Activated T-cell treated with anti-CD3 and anti-CD28 coated beads for 1 hour (primary cell): ENCODE results near the gene MEIS3.

ENCODE experiments used
- DNase-seq: peaks from one replicate; pipeline ENCODE4 v3.0.0-alpha.2; 2020; ENCODE audit warnings: low read depth

MEIS3 gene

DNA sequence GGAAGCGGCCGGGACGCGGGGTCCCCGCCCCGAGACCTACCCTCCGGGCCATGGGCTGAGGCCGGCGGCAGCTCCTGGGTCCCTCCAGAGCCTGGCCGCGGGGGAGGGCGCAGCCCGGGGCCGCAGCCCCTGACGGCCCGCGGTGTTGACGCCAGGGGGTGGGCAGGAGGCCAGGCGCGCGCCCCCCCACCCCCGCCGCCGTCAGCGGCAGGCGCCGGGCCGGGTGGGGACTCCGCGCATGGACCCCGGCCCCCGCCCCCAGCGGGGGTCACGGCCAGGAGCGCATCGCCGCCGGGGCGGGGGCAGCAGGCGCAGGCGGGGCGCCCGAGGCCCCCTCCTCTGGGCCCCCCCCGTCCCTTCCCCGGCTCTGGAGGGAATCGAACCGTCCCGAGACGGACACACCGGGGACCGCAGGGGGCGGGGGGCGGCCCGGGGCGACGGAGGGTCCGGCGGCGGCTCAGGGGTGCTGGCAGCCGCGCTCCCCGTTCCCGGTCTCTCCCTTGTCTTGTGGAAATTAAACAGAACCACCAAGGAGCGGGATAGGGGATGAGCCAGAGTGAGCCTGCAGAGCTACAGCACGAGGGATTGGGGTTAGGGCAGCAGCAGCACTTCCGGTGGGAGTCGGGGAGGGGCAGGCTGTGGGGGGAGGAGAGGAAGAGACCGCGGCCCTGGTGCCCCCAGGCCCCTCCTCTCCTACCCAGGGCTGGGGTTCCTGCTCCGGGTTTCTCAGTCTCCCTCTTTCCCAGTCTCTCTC is at the start of gene MEIS3:
MEIS3 (minus strand) TSS at position 498 of the 754 bp plus-strand sequence; CDS start at position 52, 446 bp downstream.
- DNase-seq, result no peak

- no peak for DNase-seq
These were observed 48.6 kb upstream of the MEIS3 start for GRCh38 chr19:47467914-47468313.

GRCh38 chr19:47465957-47466356 is 46.6 kb upstream of the MEIS3 start:
- DNase-seq, result no peak

DNA sequence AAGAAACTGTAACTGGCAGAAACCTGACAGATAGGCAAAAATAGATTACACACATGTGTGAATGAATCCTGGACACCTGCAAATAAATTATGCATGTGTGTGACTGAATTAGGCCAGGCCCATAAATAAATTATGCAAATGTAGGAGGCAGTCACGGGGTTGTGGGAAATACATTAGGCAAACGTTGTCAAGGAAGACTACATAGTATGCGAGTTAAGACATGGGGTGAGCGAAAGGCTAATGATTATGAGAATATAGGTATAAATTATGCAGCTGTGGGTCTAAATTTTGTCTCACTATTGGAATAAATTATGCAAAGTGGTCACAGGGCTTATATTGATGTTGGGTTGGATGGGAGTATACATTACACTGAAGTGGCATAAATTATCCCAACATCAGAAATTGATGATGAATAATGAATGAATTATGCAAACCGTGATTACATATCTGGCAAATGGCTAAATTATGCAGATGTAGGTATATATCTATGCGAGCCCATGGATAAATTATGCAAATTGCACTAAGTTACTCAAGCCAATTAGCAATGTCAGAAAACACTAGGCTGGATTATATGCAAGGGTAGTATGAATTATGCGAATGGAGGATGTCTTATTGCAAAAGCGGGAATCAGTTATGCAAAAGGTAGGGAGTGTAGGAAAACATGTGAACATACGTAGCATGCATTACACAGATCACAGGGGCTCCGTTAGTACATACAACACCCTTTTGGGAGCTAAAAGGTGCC is 45.5 kb upstream of the MEIS3 start:
- DNase-seq, result no peak

DNA sequence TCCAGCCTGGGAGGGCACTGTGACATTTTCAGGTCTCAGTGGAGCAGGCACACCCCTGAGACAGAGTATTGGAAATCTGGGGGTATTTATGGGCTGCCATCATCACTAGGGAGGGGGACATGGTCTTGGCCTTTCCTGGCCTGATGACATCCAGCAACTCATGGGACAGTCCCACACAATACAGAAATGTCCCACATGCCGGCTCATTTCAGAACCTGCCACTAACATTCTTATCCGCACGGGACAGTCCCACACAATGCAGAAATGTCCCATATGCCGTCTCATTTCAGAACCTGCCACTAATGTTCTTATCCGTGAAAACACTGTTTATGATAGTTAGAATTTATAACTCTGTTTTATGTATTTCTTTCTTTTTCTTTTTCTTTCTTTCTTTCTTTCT is 42.5 kb upstream of the MEIS3 start:
- no peak for DNase-seq

DNA sequence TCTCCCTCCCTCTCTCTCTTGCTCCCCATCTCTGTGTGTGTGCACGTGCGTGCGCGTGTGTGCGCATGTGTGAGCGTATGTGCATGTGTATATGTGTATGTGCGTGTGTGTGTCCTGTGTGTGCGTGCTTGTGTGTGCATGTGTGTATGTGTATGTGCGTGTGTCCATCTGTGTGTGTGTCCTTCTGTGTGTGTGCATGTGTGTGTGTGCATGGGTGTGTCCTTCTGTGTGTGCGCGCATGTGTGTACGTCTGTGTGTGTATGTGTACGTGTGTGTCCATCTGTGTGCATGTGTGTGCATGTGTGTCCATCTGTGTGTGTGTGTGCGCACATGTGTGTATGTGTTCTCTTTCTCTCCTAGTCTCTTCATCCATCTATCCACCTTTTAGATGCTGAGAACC is 40.1 kb upstream of the MEIS3 start:
- no peak for DNase-seq

- DNase-seq, result no peak
These were observed 39.3 kb upstream of the MEIS3 start for GRCh38 chr19:47458672-47459071.

DNA sequence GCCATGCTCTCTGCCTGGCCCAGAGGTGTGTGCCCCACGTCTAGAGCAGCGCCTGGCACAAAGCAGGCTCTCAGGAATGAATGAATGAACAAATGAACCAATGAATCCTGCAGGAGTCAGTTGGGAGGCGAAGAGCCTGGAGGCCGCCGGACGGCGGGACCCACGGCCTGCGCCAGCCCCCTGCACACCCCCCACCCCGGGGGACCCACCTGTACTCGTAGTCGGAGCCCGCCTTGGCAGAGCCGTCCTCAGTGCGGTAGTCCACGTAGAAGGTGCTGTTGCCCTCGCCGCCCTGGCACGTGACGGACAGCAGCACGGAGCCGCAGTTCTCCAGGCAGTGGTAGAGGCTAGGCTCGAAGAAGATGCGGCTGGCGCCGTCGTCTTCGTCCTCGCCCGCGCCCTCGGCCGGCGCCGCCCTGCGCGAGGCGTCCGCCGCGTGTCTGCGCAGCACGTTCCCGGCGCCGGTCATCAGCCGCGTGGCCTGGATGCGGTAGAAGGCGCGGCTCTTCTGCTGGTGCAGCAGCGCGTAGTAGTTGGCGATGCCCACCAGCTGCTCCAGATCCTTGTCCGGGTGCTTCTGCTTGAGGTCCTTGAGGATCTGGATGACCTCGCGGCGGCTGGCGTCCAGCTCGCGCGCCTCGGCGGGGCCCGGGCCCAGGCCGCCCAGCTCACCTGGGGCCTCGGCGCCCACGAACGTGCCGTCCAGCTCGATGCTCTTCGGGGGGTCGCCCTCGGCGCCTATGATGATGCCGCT is 37.6 kb upstream of the MEIS3 start:
- no peak for DNase-seq

DNA sequence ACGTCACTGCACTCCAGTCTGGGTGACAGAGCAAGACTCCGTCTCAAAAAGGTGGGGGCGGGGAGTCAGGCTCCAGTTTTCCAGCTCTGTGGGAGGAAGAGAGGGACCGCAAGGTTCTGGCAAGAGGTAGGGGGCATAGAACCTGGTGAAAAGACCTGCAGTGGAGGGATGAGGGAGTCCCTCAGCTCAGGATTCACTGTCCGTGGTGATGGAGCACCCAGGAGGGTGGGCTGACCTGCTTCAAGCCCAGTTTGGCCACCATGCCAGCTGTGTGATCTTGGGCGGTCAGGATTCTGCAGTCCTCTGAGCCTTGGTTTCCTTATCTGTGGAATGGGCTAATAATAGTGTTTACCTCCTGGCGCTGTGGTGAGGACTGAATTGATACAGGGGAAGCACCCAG is 31.2 kb upstream of the MEIS3 start:
- no peak for DNase-seq

- DNase-seq, result no peak
These were observed 29.0 kb upstream of the MEIS3 start for GRCh38 chr19:47448360-47448727.

DNA sequence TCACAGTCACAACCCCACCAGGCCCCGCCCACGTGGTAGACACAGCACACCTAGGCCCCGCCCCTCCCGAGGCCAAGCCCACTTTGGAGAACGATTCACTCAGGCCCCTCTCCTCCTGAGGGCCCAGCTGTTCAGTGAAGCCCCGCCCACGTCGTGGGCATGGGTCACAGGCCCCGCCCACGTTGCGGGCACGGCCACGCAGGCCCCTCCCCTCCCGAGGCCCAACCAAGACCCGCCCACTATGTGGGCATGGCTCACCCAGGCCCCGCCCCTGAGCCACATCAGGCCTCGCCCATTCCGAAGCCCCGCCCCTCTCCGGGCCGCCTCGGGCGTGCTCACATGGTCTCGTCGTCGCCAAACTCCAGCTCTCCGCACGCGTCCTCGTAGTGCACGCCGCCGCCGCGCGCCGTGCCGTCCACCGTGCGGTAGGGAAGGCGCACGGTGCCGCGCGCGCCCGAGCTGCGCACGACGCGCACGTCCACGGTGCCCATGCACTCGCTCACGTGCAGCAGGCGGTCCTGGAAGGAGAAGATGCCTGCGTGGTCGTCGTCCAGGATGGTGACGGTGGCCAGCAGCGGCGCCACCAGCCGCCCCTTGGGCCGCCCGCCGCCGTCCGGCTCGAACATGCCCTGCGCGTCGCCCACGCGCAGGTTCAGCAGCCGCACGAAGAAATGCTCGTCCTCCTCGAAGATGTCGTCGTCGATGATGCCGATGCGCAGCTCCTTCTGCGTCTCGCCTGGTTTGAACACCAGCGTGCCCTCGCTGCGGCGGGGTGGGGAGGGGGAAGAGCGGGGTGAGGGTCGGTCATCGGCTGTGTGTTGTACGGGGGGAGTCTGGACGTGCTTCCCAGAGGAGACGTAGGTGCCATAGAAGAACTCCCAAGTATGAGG is 28.4 kb upstream of the MEIS3 start:
- DNase-seq, result peak; percentile 30

GRCh38 chr19:47446534-47447469 is 27.5 kb upstream of the MEIS3 start:
- DNase-seq, result no peak

DNA sequence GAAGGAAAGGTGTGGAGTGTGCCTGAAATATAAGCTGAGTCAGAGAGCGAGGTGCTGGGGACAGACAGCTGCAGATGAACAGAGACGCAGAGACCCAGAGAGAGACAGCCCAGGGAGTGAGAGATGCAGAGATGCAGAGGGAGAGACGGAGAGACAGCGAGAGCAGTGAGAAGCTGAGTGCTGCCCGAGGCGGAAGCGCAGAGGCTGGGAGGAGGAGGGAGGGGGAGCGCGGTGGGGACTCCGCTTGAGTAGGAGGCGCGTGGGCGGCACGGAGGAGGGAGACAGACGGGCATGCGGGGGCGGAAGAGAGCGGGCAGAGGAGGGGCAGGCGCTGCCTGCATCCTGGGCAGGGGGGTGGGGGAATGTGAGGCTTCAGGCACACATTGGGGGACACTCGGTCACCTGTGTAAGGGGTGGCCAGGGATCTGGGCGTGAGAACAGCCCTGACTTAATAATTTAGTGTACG is 26.6 kb upstream of the MEIS3 start:
- DNase-seq, result peak; percentile 79

DNA sequence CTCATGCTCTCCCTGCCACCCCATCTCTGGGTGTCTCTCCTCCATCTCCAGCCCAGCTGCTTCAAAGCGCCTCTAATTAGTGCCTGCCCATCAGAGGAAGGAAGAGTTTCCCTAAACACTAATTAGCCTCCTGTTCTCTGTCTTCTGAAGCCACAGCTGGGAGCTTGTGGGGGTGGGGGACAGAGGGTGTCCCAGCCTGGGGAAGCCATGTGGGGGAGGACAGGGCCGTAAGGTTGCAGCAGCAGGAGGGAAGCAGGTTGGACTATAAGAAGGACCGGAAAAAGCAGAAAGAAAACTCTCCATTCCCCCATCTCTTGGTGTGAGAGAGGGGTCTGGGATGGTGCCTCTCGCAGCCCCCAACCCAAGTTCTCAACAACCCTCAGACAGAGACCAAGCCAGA is 26.2 kb upstream of the MEIS3 start:
- DNase-seq, result no peak

- peak; percentile 36 for DNase-seq
These were observed 25.1 kb upstream of the MEIS3 start for GRCh38 chr19:47444388-47444821.

GRCh38 chr19:47443331-47443730 is 24.0 kb upstream of the MEIS3 start:
- no peak for DNase-seq

GRCh38 chr19:47438793-47439220 is 19.5 kb upstream of the MEIS3 start:
- DNase-seq, result no peak

DNA sequence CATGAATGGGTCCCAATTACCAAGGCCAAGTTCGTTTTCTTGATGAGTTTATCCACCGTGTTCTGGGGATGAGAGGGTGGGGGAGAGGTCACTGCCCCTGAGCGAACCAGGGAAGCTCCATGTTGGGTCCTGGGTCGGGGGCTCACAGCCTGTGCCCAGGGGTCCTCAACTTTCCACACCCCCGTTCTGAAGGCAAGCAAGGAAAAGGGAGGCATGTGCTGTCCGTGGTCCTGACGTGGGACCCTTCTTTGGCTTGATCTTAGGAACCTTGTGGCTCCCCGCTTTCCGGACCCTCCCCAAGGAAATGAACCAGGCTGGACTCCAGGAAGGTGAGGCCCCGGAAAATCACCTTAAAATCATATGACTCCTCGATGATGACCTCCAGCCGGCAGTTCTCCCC is 18.2 kb upstream of the MEIS3 start:
- DNase-seq, result no peak

DNA sequence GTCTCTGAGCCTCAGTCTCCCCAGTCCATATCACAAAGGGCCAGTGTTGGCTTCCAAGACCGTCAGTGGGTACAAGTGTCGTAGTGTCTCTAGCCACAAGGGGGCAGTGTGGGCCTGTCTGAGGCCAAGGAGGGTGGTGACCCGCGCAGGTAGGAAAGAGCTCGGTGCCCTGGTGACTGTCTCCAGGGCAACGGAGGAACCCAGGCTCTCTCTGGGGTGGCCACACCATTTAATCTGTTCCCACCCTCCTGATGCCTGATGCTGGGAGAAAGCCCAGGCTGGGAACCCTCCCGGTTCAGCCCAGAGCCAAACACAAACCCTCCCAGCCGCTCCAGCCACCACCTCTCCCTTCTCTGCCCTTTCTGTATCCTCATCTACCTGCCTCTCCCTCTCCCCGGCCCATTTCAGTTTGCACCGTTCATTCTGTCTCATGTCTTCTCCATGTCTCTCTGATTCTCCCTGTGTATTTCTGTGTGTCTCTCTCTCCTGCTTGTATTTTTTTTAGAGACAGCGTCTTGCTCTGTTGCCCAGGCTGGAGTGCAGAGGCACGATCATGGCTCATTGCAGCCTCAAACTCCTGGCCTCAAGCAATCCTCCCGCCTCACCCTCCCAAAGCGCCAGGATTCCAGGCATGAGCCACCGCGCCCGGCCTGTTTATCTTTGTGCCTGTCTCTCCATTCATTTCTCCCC is 17.5 kb upstream of the MEIS3 start:
- peak; percentile 89 for DNase-seq

GRCh38 chr19:47435883-47436417 is 16.6 kb upstream of the MEIS3 start:
- no peak for DNase-seq
